Stimulated activated CD8-positive, alpha-beta memory T cell treated with anti-CD3 and anti-CD28 coated beads, Interleukin-7, amount 100 ng/mL, for 4 hours (primary cell): ENCODE results near the gene SEMA3A.

ENCODE experiments used
- DNase-seq, 2 donors: peaks; one replicate each; pipeline ENCODE4 v3.0.0-alpha.2; 2020; ENCODE audit warnings: low read depth in 2 of 2

Gene SEMA3A

DNA sequence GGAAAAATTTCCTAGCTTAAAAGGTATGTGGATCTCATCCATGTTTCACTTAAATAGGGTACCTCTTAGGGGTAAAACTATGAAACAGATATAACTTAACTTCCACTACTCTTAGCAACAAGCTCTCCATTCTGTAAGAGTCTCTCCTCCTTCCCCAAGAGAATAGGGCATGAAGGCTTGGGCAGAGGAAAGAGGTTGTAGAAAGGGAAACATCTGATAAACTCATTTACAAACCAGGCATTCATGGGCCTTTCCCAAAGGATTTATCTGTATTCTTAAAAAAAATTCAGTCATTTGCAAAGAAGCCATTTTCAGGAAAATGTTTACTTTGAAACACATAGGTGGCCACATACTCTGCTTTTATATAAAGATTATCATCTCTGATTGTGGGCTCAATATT is 82.7 kb downstream of the SEMA3A start:
- no peak for DNase-seq

DNA sequence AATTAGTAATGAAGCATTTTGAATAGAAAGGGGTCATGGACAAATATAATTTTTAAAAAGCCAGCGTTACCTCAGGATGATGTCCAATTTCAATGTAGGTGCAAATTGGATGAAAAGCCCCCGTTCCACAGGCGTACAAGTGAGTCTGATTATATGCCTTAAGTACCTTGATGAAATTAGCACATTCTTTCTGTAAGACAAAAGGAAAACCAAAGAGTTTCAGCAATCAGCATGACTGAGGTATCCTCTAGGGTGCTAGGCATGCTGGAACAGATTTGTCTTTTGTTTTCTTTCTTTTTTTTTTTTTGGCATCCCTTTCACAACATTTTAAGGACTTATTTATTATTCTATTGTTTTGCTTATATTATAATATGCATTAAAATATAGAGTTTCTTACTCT is 84.2 kb downstream of the SEMA3A start:
- DNase-seq = no peak

DNA sequence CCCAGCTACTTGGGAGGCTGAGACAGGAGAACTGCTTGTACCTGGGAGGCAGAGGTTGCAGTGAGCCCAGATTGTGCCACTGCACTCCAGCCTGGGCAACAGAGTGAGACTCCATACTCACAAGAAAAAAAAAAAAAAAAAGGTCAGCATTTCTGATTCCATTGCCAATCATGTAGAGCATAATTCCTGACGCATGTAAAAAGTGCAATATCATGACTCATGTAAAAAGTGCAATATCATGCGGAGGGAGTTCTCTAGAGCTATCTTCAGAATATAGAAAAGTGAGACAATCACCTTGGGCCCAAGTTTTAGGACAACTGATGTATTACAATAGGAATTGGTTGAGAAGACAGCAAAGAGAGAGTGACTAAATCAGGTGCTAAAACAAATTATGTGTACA is 85.8 kb downstream of the SEMA3A start:
- no peak for DNase-seq

DNA sequence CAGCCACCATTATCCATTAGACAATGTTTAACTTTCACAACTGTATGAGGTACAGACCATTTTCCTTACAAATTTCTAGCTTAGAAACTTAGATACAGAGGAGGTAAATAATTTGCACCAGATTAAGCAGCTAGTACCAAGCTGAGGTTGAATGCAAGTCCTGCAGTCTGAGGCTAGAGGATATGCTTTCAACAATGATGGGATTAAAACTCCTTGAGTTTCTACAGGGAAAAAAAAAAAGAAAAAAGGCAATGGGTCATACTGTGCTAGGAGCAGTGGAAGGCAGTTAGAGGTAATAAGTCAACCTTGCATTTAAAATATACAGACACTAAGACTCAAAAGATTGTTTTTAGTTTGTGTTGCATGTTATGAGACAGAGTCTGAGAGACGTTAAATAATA is 86.5 kb downstream of the SEMA3A start:
- DNase-seq = no peak

DNA sequence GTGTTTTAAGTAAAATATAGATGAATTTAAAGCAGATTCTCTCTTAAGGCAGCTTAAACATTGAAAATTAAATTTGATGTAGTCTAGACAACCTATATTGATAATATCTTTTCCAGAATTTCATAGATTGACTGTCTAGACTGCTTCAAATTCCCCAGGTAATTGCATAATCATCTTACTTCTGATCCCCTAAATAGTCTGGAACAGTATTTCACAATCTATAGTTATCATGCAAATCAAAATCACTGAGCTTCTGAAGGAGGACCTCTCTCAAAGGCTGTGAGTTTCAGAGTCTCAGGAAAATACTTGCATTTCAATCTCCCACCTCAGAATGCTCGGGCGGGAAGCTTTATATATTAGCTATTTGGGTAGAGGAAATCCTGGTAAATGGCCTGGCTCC is 87.3 kb downstream of the SEMA3A start:
- DNase-seq = no peak

DNA sequence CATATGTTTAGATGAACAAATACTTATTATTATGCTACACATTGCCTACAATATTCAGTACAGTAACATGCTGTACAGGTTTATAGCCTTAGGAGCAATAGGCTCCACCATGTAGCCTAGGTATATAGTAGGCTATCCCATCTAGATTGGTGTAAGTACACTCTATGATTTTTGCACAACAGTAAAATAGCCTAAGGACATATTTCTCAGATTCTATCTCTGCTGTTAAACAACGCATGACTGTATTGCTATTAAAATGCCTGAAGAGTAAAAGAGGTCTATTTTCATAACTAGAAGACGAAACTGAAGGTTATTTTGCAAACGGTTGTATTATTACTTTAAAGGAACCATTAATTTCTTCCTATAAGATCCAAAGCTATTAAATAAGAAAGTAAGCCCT is 88.3 kb downstream of the SEMA3A start:
- DNase-seq = no peak

DNA sequence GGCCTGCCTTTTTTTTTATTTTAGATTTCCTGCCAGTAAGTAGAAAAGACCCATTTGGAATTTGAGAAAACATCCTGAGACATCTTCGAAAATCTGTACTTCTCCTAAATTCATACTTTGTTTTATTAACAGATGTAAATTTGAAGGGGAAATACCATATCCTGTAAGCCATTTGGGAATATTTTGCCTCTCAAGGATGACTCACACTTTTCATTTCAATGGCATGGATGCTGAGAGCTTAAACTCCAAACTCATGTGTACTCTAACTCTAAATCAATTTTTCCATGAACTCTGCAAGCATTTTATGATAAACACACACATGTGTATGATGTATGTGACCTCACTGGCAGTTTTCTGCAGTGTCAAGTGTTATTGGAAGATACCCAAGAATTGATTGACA is 89.0 kb downstream of the SEMA3A start:
- no peak for DNase-seq

DNA sequence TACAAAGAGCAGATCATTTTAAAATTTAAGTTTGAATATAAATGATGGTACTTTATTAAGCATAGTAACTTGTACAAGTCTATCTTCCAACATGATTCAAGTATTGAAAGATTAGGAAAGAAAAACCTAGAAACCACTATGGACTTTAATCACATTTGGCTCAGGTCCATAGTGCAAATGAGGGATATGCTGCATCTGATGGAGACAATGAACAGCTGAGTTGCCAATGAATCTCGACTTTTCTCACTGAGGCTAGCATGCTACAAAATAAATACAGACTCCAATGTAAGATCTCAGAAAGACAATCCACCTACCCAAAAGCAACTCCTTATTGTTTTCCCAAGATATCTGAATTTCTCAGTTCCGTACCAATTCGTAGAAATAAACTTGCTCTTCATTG is 89.8 kb downstream of the SEMA3A start:
- no peak for DNase-seq

DNA sequence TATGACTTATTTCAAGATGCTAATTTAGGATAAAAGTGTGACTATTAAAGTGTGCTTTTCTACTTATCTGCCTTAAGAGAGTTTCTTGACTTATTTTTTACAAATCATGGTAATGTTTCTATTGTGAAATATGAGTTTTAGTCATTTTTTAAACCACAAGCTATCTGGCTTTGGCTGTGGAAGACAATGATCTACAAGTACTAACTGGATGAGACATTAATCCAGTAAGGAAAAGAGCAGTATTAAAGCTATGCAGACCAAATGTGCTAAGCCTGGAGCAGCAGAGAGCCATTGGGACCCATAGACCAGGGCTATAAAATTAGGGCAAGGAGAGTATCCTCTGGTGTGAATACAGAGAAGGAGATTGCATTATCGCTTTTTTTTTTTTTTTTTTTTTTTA is 92.4 kb downstream of the SEMA3A start:
- DNase-seq = no peak

DNA sequence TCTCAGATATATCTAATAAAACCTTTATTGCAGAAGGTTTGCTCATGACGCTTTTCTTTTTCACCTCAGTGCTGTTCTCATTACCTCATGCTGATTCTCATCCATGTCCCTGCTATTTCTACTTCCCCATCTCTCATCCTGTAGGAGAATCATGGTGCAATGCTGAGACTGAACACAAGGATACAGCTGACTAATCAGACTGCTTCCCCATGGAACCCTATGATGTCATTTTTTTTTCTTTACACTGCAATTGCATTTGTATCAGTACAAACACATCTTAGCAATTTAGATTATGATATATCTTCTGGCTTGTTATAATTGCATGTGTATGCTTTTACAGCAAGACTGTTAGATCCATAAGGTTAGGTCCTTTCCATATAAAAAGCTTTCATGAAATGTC is 93.7 kb downstream of the SEMA3A start:
- no peak for DNase-seq

DNA sequence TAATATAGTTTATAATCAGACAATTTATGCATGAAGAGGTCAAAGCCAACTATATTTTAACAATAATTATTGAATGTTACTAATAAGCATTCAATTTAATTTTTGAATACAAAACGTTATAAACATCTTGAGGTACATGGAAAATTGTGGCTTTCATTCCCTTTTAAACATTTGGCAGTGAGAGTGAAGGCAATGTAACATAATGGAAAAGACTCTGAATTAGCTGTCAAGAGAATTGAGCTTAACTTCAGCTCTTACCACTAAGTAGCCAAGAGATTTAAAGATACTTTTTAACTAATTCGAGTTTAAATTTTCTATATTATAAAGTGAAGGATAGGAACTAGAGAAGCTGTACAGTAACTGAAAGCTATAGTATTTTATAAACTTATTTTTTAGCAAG is 98.6 kb downstream of the SEMA3A start:
- no peak for DNase-seq

DNA sequence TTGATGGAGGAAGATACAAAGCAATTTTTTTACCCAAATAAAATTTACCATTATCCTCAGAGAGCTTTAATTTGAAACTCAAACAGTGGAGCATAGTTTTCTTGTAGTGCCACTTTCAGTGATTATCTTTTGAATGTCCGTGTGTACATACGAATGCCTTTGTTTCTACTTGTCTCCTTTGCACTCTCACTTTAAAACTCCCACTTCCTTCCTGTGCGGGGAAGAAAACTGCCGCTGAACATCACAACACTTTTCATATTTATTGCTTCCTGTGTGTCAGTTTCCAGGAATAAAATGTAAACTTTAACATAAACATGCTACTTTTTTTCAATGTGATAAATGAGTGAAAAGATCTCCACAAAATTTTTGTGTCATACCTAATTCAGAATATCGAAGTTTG is 102.4 kb downstream of the SEMA3A start:
- no peak for DNase-seq

DNA sequence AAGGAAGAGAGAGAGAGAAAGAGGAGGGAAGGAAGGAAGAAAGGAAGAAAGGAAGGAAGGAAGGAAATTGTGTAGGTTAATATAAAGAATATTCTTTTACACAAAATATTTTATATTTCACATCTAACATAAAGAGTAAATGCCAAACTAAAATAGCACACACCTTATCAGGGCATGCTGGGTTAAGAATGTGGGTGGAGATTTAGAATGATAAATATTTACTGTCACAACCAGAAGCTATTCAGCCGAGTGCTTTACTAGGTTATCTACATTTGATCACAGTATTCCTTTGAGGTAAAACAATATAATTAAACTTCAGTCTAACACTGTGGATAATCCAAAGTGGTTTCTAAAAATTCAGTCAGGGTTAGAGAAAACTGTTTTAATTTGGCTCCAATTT is 103.3 kb downstream of the SEMA3A start:
- no peak for DNase-seq

DNA sequence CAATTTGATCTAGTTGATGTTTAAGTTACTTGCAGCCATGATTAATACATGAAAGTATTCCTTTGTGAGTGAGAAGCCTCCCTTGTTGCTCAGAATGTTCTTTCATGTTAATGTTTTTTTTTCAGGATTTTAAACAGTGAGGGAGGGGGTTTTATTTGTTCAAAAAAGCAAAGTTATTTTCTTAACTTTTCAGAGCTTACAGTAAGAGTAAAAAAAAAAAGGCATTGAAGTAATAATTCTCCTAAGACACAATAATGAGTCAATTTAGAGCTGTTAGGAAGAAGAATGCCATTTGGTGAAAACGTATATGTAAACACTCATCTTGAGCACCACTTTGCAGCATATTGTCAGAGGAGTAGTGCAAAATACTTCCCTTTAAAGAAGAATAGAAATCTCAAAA is 105.8 kb downstream of the SEMA3A start:
- no peak for DNase-seq

DNA sequence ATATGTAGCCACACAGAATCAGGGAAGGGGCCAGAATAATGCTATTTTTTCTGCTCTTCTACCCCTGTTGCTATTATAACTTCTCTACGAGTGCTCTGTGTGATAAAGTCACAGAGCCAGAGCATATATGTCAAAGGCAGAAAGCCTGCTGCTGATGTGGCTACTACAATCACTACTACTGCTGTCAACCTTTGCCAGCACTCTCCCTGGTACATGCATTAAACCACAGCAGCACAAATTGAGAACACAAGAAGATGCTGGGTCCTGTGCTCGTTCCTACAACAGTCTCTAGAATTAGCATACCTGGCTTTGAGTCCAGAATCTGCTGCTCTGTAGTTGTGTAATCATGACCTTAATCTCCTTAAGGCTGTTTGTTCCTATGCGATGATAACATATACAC is 108.6 kb downstream of the SEMA3A start:
- no peak for DNase-seq

DNA sequence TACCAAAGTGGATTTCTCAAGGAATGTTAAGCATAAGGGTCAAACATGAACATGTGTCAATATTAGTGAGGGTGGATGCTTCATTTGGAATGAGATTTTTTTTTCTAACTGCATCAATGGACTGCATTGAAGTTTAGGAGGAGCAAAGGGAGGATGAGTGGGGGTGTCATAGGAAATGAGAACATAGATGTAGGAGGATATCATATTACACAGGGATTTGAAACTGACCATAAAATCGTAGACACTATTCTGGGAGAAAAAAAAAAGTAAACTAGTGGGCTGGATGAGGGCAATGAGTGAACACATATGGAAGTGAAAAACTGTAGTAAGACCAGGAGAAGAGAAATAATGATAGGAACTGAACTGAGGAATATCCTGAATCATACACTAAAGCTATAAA is 109.4 kb downstream of the SEMA3A start:
- no peak for DNase-seq

DNA sequence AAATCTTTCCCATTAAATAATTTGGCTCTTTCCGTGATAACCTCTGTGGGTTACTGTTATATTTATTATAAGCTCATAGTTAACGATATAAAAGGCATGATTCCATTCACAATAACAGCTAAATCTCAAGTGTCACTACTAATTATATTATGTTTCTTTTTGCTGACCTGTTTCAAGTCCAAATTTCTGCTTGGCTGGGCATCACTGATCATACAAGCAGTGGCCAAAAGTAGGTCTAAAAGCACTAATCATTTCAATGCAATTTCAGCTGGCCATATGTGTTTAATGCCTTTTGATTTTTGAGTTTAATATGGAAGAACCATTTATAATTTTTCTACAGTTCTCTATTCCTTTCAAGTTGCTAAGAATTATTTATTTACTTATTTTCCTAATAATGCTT is 110.7 kb downstream of the SEMA3A start:
- no peak for DNase-seq

DNA sequence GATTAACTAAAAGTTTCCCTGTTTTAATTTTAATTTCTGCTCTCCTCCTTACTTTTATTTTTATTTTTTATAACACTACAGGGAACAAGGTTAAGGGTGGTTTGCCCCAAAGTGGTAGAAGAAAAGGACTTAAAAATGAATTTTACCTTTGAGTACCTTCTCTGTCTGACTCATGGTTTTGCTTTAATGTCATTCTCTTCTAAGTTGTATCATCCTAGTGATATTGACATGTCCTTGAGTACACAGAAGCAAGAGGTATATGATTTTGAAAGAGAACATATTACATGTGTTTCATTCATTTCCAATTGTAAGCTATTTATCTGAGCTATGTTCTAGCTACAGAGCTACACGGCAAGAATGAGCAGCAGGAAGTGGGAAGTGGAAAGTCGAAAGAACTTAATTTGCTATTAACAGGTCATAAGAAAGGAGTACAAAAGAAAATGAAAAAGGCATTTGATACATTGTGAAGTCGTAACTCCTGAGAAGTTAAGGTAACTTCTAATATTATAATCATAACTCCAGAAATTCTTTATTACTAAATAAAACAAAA is 112.5 kb downstream of the SEMA3A start:
- no peak for DNase-seq

DNA sequence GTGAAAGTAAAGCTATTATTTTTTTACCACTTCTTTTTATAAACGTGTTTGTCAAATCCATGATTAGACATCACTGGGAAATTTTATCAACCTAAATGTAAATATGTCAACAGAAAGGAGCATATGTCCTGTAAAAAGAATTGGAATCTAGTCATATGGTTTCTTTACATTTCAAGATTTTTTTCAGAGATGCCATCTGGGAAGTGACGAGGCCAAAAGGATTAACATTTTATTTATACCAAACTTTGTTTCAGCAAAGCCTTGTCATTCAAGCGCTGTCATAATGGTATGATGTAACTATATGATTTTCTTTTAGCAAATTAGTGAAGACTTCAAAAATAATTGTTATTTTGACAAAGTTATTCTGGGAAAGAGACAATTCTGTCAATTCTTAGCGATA is 117.3 kb downstream of the SEMA3A start:
- no peak for DNase-seq

DNA sequence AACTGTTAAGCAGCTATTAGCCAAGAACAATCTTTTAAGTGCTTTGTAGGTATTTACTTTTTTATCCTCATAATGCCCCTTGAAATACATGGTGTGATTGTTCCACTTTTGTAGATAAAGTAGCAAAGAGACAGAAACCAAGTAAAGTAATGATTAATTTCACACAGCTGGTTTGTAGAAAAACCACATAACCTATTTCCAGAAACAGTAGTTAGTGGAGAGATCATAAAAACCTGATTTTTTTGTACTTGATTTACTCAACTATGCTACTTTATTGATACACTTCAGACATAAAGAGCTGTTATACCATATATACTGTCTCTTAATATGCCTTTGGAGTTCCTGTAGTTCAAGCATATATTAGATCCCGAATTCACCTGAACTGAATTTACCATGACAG is 118.4 kb downstream of the SEMA3A start:
- no peak for DNase-seq

DNA sequence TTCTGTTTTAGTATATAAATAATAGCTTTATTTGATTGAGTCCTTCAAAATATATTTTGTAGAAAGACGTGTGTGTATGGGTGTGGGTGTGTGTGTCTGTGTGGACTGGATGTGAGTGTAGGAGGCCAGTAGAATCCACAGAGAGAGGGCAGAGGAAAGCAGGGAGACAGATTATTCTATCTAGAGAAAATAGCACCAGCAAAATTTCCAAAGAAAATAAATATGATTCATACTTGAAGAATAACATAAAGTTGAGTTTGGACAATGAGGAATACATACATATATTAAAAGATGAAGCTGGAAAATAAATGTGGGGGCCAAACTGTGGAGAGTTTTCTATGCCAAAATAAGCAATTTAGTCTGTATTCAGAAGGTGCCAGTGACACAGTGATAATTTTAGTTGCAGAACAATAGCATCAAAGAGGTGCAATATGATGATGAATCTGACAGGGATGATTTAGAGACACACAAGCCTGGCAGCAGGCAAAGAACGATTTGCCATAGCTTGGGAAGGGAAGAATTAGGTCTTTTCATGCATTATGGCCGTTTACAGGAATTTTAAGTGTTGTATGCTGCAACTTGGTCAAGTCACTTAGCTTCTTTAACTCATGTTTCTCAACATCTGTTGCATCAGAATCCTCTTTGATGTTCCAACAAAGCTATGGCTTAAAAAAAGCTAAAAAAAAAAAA is 121.3 kb downstream of the SEMA3A start:
- no peak for DNase-seq

DNA sequence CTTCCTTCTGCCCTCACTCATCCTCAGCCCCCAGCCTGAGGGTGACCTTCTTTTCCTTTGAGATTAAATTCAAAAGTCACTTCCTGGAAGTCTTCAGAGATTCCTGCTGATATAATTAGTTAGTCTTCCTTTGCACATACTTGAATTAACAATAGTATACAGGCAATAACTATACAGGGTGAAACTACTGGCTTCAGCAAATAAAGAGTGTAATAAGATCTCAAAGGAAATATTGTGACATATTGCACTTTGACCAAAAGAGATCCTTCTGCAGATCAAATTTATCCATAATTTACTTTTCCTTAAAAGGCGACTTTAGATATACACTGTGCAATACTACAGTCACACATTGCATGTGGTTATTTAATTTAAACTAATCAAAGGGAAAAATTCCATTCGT is 123.8 kb downstream of the SEMA3A start:
- no peak for DNase-seq

DNA sequence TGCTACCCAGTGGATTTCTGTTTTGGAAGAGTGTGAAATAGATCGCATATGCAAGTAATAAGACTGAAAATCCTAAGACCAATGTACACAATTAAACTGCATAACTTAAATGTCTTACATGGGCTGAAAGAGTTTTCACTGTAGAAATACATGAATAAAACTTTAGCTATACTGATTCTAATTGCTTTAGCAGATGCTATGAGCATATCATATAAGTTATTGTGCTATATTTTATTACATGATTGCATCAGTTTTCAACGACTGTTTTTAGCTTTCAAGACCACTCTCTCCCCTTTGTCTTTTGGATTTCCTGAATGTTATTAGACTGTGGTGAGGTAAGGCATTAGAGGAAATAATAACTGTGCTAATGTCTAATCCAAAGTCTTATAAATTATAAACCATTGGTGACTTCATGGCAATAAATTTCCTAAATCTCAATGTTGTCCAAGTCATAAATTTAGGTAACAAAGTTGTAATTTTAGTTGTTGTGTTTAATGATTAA is 124.5 kb downstream of the SEMA3A start:
- DNase-seq = no peak

DNA sequence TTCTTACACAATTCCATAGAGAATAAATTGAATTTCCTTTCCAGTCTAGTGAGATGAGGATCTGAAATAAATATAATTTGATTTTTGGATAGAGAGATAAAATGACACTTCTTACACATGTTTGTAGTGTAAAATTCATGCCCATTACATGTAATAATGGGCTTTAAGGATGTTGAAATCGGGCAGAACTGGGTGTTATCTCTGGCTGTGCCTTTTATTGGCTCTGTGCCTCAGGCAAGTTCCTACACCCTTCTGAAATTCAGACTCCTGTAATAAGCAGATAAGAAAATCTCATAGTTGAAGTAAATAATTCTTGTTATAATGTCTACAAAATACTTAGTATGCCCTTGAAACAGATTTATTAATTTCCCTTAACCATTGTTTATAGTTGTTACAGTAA is 125.6 kb downstream of the SEMA3A start:
- DNase-seq = no peak
